ENCODE measurements around the gene CDT1. TPM values are rescaled to one million over a fixed set of nuclear protein-coding genes. Genes with fewer than 3 reads are reported as not detected.

CDT1 gene
- total and polyA plus RNA-seq, 10 donors, result 1.00 to 17.2 (median 3.6) TPM

DNA sequence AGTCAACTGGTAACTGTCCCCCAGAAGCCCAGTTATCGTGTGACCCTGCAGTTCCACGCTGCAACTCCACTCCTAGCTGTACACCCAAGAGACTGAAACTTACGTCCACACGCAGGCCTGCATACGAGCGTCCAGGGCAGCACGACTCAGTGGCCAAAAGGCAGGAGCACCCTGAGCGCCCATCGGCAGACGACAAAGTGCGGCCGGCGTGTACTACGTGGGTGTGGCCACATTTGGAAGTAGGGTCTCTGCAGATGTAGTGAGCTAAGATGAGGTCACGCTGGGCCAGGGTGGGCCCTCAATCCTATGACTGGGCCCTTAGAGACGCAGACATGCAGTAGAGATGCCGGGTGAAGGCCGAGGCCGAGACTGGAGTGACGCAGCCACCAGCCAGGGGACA is 39.7 kb downstream of the CDT1 start:
- intact Hi-C loops (cut with DNase I; ENCODE audit: low total_unique reads), result no loop called here
- Histone ChIP-seq H3K9me3 (no peaks in the 10 kb centered on the region), H3K36me3 (peaks cover 0 to 91% (median 30%) of the 10 kb centered on the region in 6 donors), H3K27ac (no peak overlapping the region), H3K27me3 (replicated peaks in 1 of 7) (no peaks in the 10 kb centered on the region), H3K4me3 (no peak overlapping the region), H3K4me1 (peaks cover 0 to 36% (median 11%) of the 10 kb centered on the region in 6 donors)
- TF ChIP-seq POLR2A (IDR thresholded peaks at IDR 0.05) (no peak), POLR2AphosphoS5 (IDR thresholded peaks at IDR 0.05) (no peak)
- TF ChIP-seq, protein P1, sequence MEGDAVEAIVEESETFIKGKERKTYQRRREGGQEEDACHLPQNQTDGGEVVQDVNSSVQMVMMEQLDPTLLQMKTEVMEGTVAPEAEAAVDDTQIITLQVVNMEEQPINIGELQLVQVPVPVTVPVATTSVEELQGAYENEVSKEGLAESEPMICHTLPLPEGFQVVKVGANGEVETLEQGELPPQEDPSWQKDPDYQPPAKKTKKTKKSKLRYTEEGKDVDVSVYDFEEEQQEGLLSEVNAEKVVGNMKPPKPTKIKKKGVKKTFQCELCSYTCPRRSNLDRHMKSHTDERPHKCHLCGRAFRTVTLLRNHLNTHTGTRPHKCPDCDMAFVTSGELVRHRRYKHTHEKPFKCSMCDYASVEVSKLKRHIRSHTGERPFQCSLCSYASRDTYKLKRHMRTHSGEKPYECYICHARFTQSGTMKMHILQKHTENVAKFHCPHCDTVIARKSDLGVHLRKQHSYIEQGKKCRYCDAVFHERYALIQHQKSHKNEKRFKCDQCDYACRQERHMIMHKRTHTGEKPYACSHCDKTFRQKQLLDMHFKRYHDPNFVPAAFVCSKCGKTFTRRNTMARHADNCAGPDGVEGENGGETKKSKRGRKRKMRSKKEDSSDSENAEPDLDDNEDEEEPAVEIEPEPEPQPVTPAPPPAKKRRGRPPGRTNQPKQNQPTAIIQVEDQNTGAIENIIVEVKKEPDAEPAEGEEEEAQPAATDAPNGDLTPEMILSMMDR (IDR thresholded peaks at IDR 0.05 in 8 of 11, conservative IDR thresholded peaks at IDR 0.05 in 3 of 11), result no peak
- 92 to 96% (median 93%) methylated on average over 19 to 20 of the region's 20 CpGs for WGBS, 5 donors
- no peak for DNase-seq

DNA sequence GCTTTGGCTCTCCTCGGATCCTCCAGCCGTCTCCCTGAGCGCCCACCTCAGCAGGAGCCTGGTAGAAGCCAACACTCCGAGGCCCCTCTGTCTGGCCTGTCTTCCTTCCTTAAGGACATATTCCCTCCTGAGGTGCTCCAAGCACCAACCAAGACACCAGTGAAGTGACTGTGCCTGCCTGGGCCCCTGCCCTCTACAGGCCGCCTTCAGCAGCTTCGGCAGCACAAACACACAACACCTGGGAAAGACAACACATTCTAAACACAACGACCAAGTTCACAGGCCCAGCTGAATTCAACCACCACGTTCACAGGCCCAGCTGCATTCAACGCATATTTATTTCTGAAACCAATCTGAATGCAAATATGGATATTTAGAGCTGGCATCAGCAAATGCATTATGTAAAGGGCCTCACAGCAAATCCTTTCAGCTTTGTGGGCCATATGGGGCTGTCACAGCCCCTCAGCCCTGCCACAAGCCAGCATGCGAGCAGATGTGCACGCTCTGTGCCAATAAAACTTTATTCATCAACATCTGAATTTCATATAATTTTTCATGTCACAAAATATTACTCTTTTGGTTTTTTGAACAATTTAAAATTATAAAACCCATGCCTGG is 40.9 kb downstream of the CDT1 start:
- H3K36me3 ChIP-seq, result peaks cover 0 to 91% (median 22%) of the 10 kb centered on the region in 6 donors
- 80 to 89% (median 87%) methylated on average over 11 of the region's 11 CpGs for WGBS, 5 donors
- peaks cover 0 to 32% (median 7%) of the 10 kb centered on the region in 6 donors for H3K4me1 ChIP-seq
- no peak overlapping the region for H3K4me3 ChIP-seq
- intact Hi-C loops (cut with DNase I; ENCODE audit: low total_unique reads), result no loop called here
- no peak for TF ChIP-seq POLR2AphosphoS5 (IDR thresholded peaks at IDR 0.05)
- TF ChIP-seq, protein P1 (IDR thresholded peaks at IDR 0.05 in 8 of 11, conservative IDR thresholded peaks at IDR 0.05 in 3 of 11), result no peak
- no peak for TF ChIP-seq POLR2A (IDR thresholded peaks at IDR 0.05)
- H3K27me3 ChIP-seq (replicated peaks in 1 of 7), result no peaks in the 10 kb centered on the region
- no peaks in the 10 kb centered on the region for H3K9me3 ChIP-seq
- no peak overlapping the region for H3K27ac ChIP-seq
- no peak for DNase-seq

DNA sequence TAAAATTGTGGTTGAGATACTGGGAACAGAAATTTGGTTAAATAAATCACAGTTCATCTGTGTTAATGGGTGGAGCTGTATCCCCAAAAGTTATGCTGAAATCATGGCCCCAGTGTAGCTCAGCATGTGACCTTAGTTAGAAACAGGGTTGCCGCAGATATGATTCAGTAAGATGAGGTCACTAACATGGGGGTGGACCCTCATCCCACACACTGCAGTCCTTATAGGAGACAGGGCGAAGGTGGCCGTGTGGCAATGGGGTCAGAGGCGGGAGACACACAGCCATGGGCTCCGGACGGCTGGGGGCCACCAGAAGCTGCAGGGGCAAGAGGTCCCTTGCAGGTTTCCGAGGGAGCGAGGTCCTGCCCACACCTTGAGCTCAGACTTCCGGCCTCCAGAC is 42.5 kb downstream of the CDT1 start:
- Histone ChIP-seq H3K4me1 (peaks cover 0 to 17% (median 0%) of the 10 kb centered on the region in 6 donors), H3K4me3 (no peak overlapping the region), H3K27ac (no peak overlapping the region), H3K36me3 (peaks cover 0 to 91% (median 20%) of the 10 kb centered on the region in 6 donors), H3K9me3 (no peaks in the 10 kb centered on the region), H3K27me3 (replicated peaks in 1 of 7) (no peaks in the 10 kb centered on the region)
- intact Hi-C loops (cut with DNase I; ENCODE audit: low total_unique reads), result no loop called here
- TF ChIP-seq POLR2A (IDR thresholded peaks at IDR 0.05) (no peak), POLR2AphosphoS5 (IDR thresholded peaks at IDR 0.05) (no peak)
- TF ChIP-seq, protein P1 (IDR thresholded peaks at IDR 0.05 in 8 of 11, conservative IDR thresholded peaks at IDR 0.05 in 3 of 11), result no peak
- DNase-seq, result no peak
- 92 to 98% (median 96%) methylated on average over 9 of the region's 9 CpGs for WGBS, 5 donors

DNA sequence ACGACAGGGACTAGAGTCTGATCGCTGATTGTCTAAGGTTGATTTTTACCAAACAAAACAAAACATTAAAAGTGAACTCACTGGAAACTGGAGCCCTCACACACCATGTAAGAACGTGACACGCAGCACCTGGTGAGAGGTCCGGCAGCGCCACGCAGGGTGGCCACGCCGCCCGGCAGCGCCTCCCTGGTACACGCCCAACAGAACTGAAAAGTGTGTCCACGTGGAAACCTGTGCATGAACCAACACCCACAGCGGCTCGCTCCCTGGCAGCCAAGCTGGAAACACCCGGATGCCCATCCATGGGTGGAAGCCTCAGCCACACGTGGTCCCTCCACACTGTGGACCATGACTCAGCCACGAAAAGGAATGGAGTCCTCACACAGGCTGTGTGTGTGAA is 44.1 kb downstream of the CDT1 start:
- DNase-seq, result no peak
- WGBS, 5 donors, result 91 to 97% (median 94%) methylated on average over 18 of the region's 18 CpGs
- H3K4me3 ChIP-seq, result no peak overlapping the region

More for the DNA sequence above, 44.1 kb downstream of the CDT1 start:
- intact Hi-C loops (cut with DNase I; ENCODE audit: low total_unique reads), result no loop called here
- no peaks in the 10 kb centered on the region for H3K9me3 ChIP-seq
- peaks cover 0 to 89% (median 17%) of the 10 kb centered on the region in 6 donors for H3K36me3 ChIP-seq
- peaks cover 0 to 6% (median 0%) of the 10 kb centered on the region in 6 donors for H3K4me1 ChIP-seq
- no peak overlapping the region for H3K27ac ChIP-seq
- H3K27me3 ChIP-seq (replicated peaks in 1 of 7), result no peaks in the 10 kb centered on the region
- TF ChIP-seq, protein P1 (IDR thresholded peaks at IDR 0.05 in 8 of 11, conservative IDR thresholded peaks at IDR 0.05 in 3 of 11), result no peak
- TF ChIP-seq POLR2A (IDR thresholded peaks at IDR 0.05) (no peak), POLR2AphosphoS5 (IDR thresholded peaks at IDR 0.05) (no peak)

Measured in spleen (tissue), 11 donors.